ENCODE measurements around the gene GOLM1.
A peak's percentile ranks its signal among the peaks of the same experiment; 100 is the strongest.
"Not testable (repeated sequence)": the region's sequence is repeated elsewhere in the genome, so short reads cannot be mapped to it uniquely, and the experiment has no call there.

The GOLM1 gene, protein sequence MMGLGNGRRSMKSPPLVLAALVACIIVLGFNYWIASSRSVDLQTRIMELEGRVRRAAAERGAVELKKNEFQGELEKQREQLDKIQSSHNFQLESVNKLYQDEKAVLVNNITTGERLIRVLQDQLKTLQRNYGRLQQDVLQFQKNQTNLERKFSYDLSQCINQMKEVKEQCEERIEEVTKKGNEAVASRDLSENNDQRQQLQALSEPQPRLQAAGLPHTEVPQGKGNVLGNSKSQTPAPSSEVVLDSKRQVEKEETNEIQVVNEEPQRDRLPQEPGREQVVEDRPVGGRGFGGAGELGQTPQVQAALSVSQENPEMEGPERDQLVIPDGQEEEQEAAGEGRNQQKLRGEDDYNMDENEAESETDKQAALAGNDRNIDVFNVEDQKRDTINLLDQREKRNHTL

DNA sequence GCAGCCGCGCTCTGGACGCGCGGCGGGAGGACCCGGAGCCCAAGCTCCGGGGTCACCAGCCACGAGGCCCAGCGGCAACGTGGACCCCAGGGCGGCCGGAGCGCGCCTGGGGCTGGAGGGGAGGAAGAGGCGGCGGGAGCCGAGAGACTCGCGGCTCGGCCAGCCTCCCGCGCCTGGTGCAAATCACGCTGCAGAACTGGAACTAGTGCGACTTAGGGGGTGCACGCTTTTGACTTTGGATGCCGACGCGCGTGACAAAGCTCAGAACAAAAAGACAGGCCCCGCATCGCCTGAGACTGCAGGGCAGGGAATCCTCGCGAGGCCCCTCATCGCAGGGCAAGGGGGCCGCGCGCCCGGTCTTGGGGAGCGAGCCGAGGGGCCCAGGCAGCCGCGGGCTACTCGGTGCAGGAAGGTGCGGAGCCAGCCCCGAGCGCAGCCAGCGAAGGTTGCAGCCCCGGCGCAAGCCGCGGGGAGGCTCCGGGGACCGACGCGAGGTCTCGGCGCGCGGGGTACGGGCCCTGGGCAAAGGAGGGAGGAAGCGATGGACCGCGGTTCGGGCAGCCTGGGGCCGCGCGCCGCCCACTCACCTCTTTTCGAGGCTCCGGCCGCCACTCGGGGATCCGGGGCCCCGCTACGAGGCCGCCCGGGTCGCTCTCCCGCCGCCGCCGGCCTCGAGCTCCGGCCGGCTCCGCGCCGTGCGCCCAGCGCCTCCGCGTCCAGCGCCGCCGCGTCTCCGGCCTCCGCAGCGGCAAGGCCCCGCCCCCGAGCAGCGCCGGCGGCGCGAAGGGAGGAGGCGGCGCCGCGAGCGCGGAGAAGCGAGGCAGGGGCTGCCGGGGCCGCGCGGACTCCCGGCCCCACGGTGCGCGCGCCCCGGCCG, at the start of gene GOLM1:
TSS of gene GOLM1 (minus strand) at position 735 of the 877 bp plus-strand sequence. CDS start 20,238 bp downstream, outside the sequence.
- peak; percentile 87 for DNase-seq (ENCODE audit: low spot score)
- TF ChIP-seq, protein P1, sequence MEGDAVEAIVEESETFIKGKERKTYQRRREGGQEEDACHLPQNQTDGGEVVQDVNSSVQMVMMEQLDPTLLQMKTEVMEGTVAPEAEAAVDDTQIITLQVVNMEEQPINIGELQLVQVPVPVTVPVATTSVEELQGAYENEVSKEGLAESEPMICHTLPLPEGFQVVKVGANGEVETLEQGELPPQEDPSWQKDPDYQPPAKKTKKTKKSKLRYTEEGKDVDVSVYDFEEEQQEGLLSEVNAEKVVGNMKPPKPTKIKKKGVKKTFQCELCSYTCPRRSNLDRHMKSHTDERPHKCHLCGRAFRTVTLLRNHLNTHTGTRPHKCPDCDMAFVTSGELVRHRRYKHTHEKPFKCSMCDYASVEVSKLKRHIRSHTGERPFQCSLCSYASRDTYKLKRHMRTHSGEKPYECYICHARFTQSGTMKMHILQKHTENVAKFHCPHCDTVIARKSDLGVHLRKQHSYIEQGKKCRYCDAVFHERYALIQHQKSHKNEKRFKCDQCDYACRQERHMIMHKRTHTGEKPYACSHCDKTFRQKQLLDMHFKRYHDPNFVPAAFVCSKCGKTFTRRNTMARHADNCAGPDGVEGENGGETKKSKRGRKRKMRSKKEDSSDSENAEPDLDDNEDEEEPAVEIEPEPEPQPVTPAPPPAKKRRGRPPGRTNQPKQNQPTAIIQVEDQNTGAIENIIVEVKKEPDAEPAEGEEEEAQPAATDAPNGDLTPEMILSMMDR (IDR thresholded peaks at IDR 0.05; ENCODE audit: extremely low read depth, missing control alignments): no peak

DNA sequence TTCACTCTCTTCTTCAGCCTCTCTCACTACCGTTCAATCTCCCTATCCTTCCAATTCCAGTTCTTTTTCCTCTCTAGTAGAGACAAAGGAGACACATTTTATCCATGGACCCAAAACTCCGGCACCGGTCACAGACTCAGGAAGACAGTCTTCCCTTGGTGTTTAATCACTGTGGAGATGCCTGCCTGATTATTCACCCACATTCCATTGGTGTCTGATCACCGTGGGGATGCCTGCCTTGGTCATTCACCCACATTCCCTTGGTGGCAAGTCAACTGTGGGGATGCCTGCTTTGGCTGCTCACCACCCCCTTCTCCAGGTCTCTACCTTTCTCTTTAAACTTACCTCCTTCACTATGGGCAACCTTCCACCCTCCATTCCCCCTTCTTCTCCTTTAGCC, 47.3 kb upstream of the GOLM1 start:
- not testable (repeated sequence) for DNase-seq (ENCODE audit: low spot score)

DNA sequence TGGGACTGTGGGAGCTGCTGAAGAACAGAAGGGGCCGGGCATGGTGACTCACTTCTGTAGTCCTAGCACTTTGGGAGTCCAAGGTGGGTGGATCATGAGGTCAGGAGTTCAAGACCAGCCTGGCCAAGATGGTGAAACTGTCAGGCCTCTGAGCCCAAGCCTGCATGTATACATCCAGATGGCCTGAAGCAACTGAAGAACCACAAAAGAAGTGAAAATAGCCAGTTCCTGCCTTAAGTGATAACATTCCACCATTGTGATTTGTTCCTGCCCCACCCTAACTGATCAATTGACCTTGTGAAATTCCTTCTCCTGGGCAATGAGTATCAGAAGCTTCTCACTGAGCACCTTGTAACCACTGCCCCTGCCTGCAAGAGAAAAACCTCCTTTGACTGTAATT, 46.6 kb upstream of the GOLM1 start:
- DNase-seq (ENCODE audit: low spot score): not testable (repeated sequence)

DNA sequence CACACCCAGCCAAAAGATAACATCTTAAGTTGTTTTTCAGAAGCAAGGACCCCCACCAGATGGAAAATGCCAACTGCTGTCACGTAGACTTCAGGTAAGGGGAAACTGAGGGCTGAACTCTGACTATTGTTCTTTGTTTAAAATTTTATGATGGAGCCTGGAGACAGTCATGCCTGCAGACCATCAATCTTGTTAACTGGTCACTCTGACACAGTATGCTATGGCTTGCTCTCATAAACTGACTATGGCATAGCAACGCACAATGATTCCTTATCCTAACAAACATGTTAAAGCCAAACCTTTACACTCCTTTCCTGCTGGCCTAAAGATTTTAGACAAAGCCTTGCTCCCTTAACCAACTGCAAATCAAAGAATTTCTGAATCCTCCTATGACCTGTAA, 43.6 kb upstream of the GOLM1 start:
- TF ChIP-seq, protein P1 (IDR thresholded peaks at IDR 0.05; ENCODE audit: extremely low read depth, missing control alignments): no peak
- no peak for DNase-seq (ENCODE audit: low spot score)

DNA sequence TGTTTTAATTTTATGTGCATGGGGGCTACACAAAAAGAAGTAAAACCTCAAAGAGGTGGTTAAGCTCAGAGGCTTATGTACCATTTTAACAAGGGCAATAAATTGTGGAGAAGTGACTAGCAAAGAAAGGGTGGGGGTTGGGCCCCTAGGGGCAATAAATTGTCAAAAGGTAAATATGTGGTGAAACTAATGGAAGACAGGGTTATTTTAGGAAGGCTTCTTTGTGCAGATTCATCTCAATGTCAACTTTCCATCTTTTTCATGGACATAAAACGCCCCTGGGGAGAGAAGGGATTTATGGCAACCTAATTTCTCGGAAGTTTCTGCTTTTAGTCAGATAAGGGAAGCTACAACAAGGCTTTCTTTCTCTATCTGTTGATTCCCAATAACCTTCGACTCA, 42.5 kb upstream of the GOLM1 start:
- no peak for DNase-seq (ENCODE audit: low spot score)
- TF ChIP-seq, protein P1 (IDR thresholded peaks at IDR 0.05; ENCODE audit: extremely low read depth, missing control alignments): no peak

DNA sequence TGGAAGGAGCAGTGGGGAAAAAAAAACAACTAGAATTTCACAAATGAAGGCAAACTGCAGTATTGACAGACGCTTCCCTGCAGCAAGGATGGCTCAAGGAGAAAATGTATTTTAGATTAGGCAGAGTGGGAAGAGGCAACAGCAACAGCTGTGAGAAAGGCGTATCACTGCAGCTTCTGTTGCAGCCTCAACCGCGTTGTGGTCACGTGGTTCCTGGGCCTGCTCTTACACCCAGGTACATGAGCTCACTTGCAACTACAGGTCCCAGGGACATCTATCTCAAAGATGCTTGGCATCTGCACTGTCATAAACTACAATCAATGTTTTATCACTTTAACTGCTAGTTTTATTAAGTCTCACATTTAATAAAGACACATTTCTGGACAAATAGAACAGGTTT, 36.0 kb upstream of the GOLM1 start:
- TF ChIP-seq, protein P1 (IDR thresholded peaks at IDR 0.05; ENCODE audit: extremely low read depth, missing control alignments): no peak
- no peak for DNase-seq (ENCODE audit: low spot score)

DNA sequence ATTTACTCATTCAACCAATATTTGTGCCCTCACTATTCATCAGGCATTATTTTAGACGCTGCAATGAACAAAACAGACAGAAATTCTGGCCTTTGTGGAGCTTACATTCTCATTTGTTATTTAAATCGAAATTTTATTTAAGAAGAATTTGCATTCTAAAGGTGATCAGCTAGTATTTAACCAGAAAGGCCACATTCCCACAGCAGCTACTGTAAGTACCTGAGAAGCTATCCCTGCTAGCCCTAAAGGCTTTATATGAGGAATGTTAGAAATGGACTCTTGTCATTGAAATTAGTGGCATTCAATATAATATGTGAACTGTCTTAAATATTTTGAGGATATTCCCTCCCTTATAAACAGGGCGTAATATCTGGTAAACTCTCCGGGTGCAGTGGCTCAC, 35.0 kb upstream of the GOLM1 start:
- TF ChIP-seq, protein P1 (IDR thresholded peaks at IDR 0.05; ENCODE audit: extremely low read depth, missing control alignments): no peak
- no peak for DNase-seq (ENCODE audit: low spot score)

DNA sequence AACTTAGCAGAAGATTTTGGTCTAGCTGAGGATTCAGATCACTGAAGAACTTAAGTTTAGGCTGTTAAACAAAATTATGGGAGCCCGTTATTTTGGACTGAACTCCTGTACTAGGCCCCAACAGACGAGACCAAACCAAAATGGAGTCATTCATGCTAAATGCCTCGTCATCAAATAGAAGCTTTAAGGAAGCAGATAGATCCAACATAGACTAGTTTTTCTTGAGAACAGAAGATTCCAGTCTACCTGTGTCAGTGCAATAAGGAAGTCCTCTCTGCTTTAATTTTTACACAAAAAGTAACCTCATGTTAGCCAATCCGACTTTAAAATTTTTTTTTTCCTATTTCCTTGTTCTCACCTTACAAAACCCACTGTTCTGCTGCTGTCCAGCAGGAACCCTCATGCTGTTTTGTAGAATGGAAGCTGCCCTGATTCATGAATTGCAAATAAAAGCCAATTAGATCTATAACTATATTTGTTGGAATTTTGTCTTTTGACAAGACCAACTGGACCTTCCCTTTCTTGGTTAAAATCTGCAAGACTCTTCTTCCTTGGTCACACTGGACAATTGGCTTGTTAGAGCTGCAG, 29.0 kb upstream of the GOLM1 start:
- TF ChIP-seq, protein P1 (IDR thresholded peaks at IDR 0.05; ENCODE audit: extremely low read depth, missing control alignments): no peak
- DNase-seq (ENCODE audit: low spot score): no peak

Measured in GM20000 (cell line).